Measurements from ENCODE around the gene ENKUR. TPM values are rescaled to one million over a fixed set of nuclear protein-coding genes. Genes with fewer than 3 reads are reported as not detected.

Gene ENKUR
- total RNA-seq, 1 experiment from 2014 or later = not detected

DNA sequence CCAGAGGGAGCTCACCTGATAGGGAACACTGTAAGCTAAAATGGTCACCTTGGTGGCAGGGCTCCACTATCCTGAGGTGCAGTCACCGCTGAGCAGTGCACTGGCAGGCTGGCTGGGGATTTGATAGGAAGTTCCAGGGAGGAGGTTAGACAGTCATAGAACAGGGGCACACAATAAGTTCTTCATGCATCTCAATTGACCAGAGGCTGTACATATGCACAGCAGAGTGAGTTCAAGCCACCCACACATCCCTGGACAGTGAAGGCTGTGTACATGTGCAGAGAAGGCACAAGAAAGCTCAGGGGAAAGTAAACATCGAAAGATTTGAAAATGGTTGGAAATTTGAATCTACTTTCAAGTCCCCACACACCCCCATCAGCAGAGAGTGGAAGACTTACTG lies 77.4 kb downstream of the ENKUR start:
- no peak overlapping the region for H3K27ac ChIP-seq
- H3K36me3 ChIP-seq = peaks cover 5% of the 10 kb centered on the region; the same call in 1 of the 2 replicates
- DNase-seq (ENCODE audit: low read depth in 1 of 2, low spot score in 2 of 2) = no peak
- no peaks in the 10 kb centered on the region for H3K4me1 ChIP-seq (replicated peaks)
- no peak overlapping the region for H3K4me3 ChIP-seq
- H3K9me3 ChIP-seq (replicated peaks) = no peaks in the 10 kb centered on the region
- H3K27me3 ChIP-seq (replicated peaks) = no peaks in the 10 kb centered on the region

DNA sequence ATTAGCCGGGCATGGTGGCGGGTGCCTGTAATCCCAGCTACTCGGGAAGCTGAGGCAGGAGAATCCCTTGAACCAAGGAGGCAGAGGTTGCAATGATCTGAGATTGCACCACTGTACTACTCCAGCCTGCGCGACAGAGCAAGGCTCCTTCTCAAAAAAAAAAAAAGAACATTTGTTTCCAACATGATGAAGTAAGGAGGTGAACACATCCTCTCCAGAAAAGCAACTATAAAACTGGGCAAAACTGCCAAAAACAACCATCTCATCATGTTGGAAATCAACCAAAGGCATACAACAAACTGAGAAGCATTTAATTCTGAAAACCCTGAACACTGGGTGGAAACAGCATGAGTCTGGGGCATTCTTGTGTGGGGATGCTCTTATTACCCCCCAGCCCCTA lies 77.9 kb downstream of the ENKUR start:
- Histone ChIP-seq H3K27me3 (replicated peaks) (no peaks in the 10 kb centered on the region), H3K27ac (no peak overlapping the region), H3K4me1 (replicated peaks) (no peaks in the 10 kb centered on the region), H3K9me3 (replicated peaks) (no peaks in the 10 kb centered on the region), H3K4me3 (no peak overlapping the region), H3K36me3 (peaks cover 5% of the 10 kb centered on the region; the same call in 1 of the 2 replicates)
- no peak for DNase-seq (ENCODE audit: low read depth in 1 of 2, low spot score in 2 of 2)

DNA sequence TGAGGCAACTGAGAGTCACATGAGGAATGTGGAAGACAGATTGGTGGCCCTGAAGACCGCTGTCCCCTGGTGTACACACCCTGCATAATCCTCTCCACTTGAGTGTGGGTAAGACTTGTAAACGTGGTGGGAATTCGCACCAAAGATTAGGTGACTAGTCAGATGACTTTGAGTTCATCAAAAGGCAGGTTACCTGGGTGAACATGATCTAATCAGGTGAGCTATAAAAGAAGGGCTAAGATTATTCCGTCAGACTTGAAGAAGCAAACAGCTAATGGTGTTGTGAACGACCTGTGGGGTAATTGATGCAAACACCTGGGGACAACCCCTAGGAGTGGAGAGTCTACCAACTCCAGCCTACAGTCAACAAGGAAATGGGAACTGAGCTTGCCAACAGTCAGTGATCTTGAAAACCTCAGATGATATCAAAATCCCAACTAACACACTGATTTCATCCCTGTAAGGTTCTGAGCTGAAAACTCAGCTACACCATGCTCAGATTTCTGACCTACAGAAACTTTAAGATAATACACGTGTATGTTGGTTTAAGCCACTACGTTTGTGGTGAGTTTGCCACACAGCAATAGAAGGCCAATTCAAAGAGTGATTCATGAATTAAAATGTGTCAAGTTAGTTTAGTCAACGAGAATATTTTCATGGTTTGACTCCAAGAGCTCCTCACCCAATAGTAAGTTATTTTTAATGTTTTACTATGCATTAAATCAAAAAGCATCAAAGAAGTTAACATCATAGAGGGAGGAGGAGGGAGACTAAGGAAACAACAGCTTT lies 80.3 kb downstream of the ENKUR start:
- no peaks in the 10 kb centered on the region for H3K27me3 ChIP-seq (replicated peaks)
- no peak overlapping the region for H3K27ac ChIP-seq
- H3K9me3 ChIP-seq (replicated peaks) = no peaks in the 10 kb centered on the region
- peaks cover 5% of the 10 kb centered on the region; the same call in 1 of the 2 replicates for H3K36me3 ChIP-seq
- no peak overlapping the region for H3K4me3 ChIP-seq
- H3K4me1 ChIP-seq (replicated peaks) = no peaks in the 10 kb centered on the region
- no peak for DNase-seq (ENCODE audit: low read depth in 1 of 2, low spot score in 2 of 2)

Other genes with a start within 250 kb of the ENKUR start
- 15.0 and 48.6 TPM in 2 replicates for gene PRTFDC1, start 63.6 kb downstream of the ENKUR start, total RNA-seq (2014; rRNA removed; shearing (Covaris generic))
- 1.4 and 2.9 TPM in 2 replicates for gene THNSL1, start 454 bp upstream of the ENKUR start, total RNA-seq (2014; rRNA removed; shearing (Covaris generic))
- gene GPR158, start 158.8 kb upstream of the ENKUR start, total RNA-seq (2014; rRNA removed; shearing (Covaris generic)) = 0.42 TPM in 1 of 2 replicates, not detected in the other